ENCODE results near the gene FREY1.

The FREY1 gene

DNA sequence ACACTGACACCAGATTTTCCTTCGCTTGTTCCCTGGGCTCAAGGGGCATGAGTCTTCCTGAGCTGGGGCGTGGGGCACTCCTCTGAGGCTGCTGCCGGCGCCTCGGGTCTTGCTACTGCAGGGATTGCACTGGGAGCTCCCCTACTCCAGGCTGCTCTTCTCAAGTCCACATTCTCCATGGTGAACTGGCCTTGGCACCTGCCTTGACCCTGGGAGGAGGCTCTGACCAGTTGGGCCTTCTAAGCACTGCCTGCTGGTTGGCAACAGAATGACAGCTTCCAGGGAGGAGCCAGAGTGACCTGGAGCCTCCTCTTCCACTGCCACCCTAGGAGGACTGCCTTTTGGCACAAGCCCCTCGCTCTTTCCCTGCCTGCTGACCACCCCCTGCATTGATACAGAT is 9.5 kb downstream of the FREY1 start:
- Histone ChIP-seq H4K8ac (ENCODE audit: low read depth, low read length) (no peak overlapping the region), H4K91ac (ENCODE audit: low read depth, low read length) (no peak overlapping the region), H4K12ac (ENCODE audit: low read depth, low read length) (no peak overlapping the region), H3K27ac (ENCODE audit: low read depth, low read length) (no peak overlapping the region), H3K36me3 (ENCODE audit: control insufficient read depth in 1 of 2, insufficient read depth in 2 of 2, low read length in 2 of 2) (no peaks in the 10 kb centered on the region), H2AFZ (ENCODE audit: insufficient read depth, low read length, poor library complexity) (no peak overlapping the region), H3K9ac (ENCODE audit: low read length) (no peak overlapping the region), H3K18ac (ENCODE audit: low read length) (no peak overlapping the region), H3K4me2 (ENCODE audit: low read length) (no peak overlapping the region), H2BK120ac (ENCODE audit: insufficient read depth, low read length, poor library complexity) (no peak overlapping the region), H3K79me1 (ENCODE audit: low read length) (peaks cover 2% of the 10 kb centered on the region), H3K14ac (ENCODE audit: low read length) (no peak overlapping the region), H2BK5ac (ENCODE audit: low read depth, low read length, poor library complexity) (no peak overlapping the region), H3K79me2 (ENCODE audit: control insufficient read depth, insufficient read depth, low read length, poor library complexity) (peaks cover 1% of the 10 kb centered on the region), H3K27me3 (ENCODE audit: insufficient read depth, low read length) (peaks cover 7% of the 10 kb centered on the region), H3K4me1 (ENCODE audit: control insufficient read depth in 1 of 2, insufficient read depth in 2 of 2, low read length in 2 of 2) (peaks cover 6 to 8% of the 10 kb centered on the region in 2 experiments), H3K23ac (ENCODE audit: low read length) (no peak overlapping the region), H2BK12ac (ENCODE audit: low read length) (no peak overlapping the region), H3K9me3 (ENCODE audit: insufficient read depth, low read depth, low read length) (peaks cover 2% of the 10 kb centered on the region), H3K4ac (ENCODE audit: low read depth, low read length) (no peak overlapping the region), H2AK5ac (ENCODE audit: low read length) (no peak overlapping the region), H3K4me3 (ENCODE audit: low read depth, low read length) (no peak overlapping the region)
- no CpG with 5 or more reads among the region's 6 CpGs for WGBS (ENCODE audit: extremely low coverage, insufficient coverage, insufficient read length)
- DNase-seq, result no peak

DNA sequence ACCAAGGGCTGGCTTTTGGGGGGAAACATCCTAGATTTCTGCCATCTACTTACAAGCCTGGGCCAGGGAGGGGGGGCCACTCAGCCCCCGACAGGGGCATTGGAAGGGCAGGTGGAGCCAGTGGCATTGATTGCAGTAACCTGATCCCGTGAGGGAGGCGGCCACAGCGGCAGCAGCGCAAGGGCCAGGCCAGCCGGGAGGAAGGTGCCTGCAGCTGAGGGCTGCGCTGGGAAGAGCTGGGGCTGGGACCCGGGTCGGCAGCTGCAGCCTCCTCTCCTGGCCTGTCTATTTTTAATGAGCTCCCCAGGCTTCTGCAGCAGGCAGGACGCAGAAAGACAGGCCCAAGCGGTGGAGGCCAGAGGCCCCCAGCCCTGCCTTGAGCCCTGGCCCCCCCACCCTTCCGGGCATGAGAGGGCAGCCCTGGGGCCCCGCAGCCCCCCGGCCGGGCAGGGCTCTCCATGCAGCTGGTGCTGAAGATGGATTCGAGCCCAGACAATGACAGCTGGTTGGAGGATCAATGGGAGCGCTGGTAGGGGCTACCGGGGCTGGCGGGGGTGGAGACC is 10.6 kb downstream of the FREY1 start:
- peaks cover 2% of the 10 kb centered on the region for H3K79me1 ChIP-seq (ENCODE audit: low read length)
- H3K27ac ChIP-seq (ENCODE audit: low read depth, low read length), result no peak overlapping the region
- no peak overlapping the region for H3K18ac ChIP-seq (ENCODE audit: low read length)
- no peak overlapping the region for H2BK12ac ChIP-seq (ENCODE audit: low read length)
- DNase-seq, result no peak
- peaks cover 2% of the 10 kb centered on the region for H3K9me3 ChIP-seq (ENCODE audit: insufficient read depth, low read depth, low read length)
- H3K4me2 ChIP-seq (ENCODE audit: low read length), result no peak overlapping the region
- H2AFZ ChIP-seq (ENCODE audit: insufficient read depth, low read length, poor library complexity), result no peak overlapping the region
- H3K4me1 ChIP-seq (ENCODE audit: control insufficient read depth in 1 of 2, insufficient read depth in 2 of 2, low read length in 2 of 2), result peaks cover 6 to 8% of the 10 kb centered on the region in 2 experiments
- no peak overlapping the region for H4K8ac ChIP-seq (ENCODE audit: low read depth, low read length)
- no peak overlapping the region for H4K91ac ChIP-seq (ENCODE audit: low read depth, low read length)
- peaks cover 1% of the 10 kb centered on the region for H3K79me2 ChIP-seq (ENCODE audit: control insufficient read depth, insufficient read depth, low read length, poor library complexity)
- H3K14ac ChIP-seq (ENCODE audit: low read length), result no peak overlapping the region
- no peak overlapping the region for H2AK5ac ChIP-seq (ENCODE audit: low read length)
- H3K4ac ChIP-seq (ENCODE audit: low read depth, low read length), result no peak overlapping the region
- WGBS (ENCODE audit: extremely low coverage, insufficient coverage, insufficient read length), result no CpG with 5 or more reads among the region's 19 CpGs
- no peak overlapping the region for H2BK5ac ChIP-seq (ENCODE audit: low read depth, low read length, poor library complexity)
- no peak overlapping the region for H3K4me3 ChIP-seq (ENCODE audit: low read depth, low read length)
- peaks cover 7% of the 10 kb centered on the region for H3K27me3 ChIP-seq (ENCODE audit: insufficient read depth, low read length)
- no peaks in the 10 kb centered on the region for H3K36me3 ChIP-seq (ENCODE audit: control insufficient read depth in 1 of 2, insufficient read depth in 2 of 2, low read length in 2 of 2)
- H4K12ac ChIP-seq (ENCODE audit: low read depth, low read length), result no peak overlapping the region
- H2BK120ac ChIP-seq (ENCODE audit: insufficient read depth, low read length, poor library complexity), result no peak overlapping the region
- no peak overlapping the region for H3K23ac ChIP-seq (ENCODE audit: low read length)
- H3K9ac ChIP-seq (ENCODE audit: low read length), result no peak overlapping the region

GRCh38 chr11:45895553-45896259 is 11.4 kb downstream of the FREY1 start:
- Histone ChIP-seq H4K8ac (ENCODE audit: low read depth, low read length) (no peak overlapping the region), H4K91ac (ENCODE audit: low read depth, low read length) (no peak overlapping the region), H3K4me1 (ENCODE audit: control insufficient read depth in 1 of 2, insufficient read depth in 2 of 2, low read length in 2 of 2) (peaks cover 6 to 8% of the 10 kb centered on the region in 2 experiments), H2AK5ac (ENCODE audit: low read length) (no peak overlapping the region), H3K9ac (ENCODE audit: low read length) (no peak overlapping the region), H3K36me3 (ENCODE audit: control insufficient read depth in 1 of 2, insufficient read depth in 2 of 2, low read length in 2 of 2) (no peaks in the 10 kb centered on the region), H3K79me2 (ENCODE audit: control insufficient read depth, insufficient read depth, low read length, poor library complexity) (peaks cover 1% of the 10 kb centered on the region), H3K79me1 (ENCODE audit: low read length) (peaks cover 2% of the 10 kb centered on the region), H3K9me3 (ENCODE audit: insufficient read depth, low read depth, low read length) (peaks cover 4% of the 10 kb centered on the region), H3K23ac (ENCODE audit: low read length) (no peak overlapping the region), H2BK12ac (ENCODE audit: low read length) (no peak overlapping the region), H3K4ac (ENCODE audit: low read depth, low read length) (no peak overlapping the region), H2AFZ (ENCODE audit: insufficient read depth, low read length, poor library complexity) (no peak overlapping the region), H4K12ac (ENCODE audit: low read depth, low read length) (no peak overlapping the region), H3K4me3 (ENCODE audit: low read depth, low read length) (no peak overlapping the region), H3K27ac (ENCODE audit: low read depth, low read length) (no peak overlapping the region), H3K27me3 (ENCODE audit: insufficient read depth, low read length) (peaks cover 5% of the 10 kb centered on the region), H3K4me2 (ENCODE audit: low read length) (no peak overlapping the region), H2BK120ac (ENCODE audit: insufficient read depth, low read length, poor library complexity) (no peak overlapping the region), H3K14ac (ENCODE audit: low read length) (no peak overlapping the region), H2BK5ac (ENCODE audit: low read depth, low read length, poor library complexity) (no peak overlapping the region), H3K18ac (ENCODE audit: low read length) (no peak overlapping the region)
- WGBS (ENCODE audit: extremely low coverage, insufficient coverage, insufficient read length), result no CpG with 5 or more reads among the region's 8 CpGs
- no peak for DNase-seq

DNA sequence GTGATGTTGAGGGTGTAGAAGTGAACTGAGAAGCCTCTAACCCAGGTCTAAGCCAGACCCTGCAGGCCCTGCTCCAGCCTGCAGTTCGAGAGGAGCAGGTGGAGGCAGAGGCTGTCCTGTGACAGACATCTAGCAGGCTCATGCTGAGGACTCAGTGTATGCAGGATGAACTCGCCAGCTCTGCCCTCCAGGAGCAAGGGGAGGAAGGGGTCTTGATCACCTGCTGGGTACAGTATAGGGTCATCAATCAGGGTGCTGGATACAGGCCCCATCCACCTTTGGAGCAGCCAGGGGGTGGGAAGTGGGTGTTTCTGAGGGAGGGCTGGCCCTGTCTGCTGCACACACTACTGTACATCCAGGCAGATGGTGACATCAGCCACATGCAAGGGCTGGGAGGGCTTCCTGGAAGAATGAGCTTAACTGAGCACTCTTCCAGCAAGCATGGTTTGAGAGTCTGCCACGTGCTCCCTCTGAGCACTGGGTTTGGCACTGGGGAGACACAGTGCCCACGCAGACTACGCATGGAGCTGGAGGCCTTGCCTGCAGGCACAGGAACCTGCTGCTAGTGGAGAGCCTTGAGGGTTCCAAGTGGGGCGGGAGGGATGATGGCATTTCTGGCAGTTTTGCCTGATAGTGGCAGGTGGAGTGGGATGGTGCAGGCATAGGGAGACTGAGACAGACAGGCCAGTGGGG is 12.4 kb downstream of the FREY1 start:
- H3K4ac ChIP-seq (ENCODE audit: low read depth, low read length), result no peak overlapping the region
- no peak overlapping the region for H4K8ac ChIP-seq (ENCODE audit: low read depth, low read length)
- H3K4me1 ChIP-seq (ENCODE audit: control insufficient read depth in 1 of 2, insufficient read depth in 2 of 2, low read length in 2 of 2), result peaks cover 5 to 6% of the 10 kb centered on the region in 2 experiments
- DNase-seq, result no peak
- H3K27me3 ChIP-seq (ENCODE audit: insufficient read depth, low read length), result no peaks in the 10 kb centered on the region
- H3K79me2 ChIP-seq (ENCODE audit: control insufficient read depth, insufficient read depth, low read length, poor library complexity), result peaks cover under 1% of the 10 kb centered on the region
- no peaks in the 10 kb centered on the region for H3K36me3 ChIP-seq (ENCODE audit: control insufficient read depth in 1 of 2, insufficient read depth in 2 of 2, low read length in 2 of 2)
- no peak overlapping the region for H3K18ac ChIP-seq (ENCODE audit: low read length)
- H3K4me3 ChIP-seq (ENCODE audit: low read depth, low read length), result no peak overlapping the region
- H3K4me2 ChIP-seq (ENCODE audit: low read length), result no peak overlapping the region
- H2BK120ac ChIP-seq (ENCODE audit: insufficient read depth, low read length, poor library complexity), result no peak overlapping the region
- H4K91ac ChIP-seq (ENCODE audit: low read depth, low read length), result no peak overlapping the region
- no peak overlapping the region for H3K23ac ChIP-seq (ENCODE audit: low read length)
- H3K9me3 ChIP-seq (ENCODE audit: insufficient read depth, low read depth, low read length), result peaks cover 4% of the 10 kb centered on the region
- no peak overlapping the region for H3K14ac ChIP-seq (ENCODE audit: low read length)
- no peak overlapping the region for H2BK12ac ChIP-seq (ENCODE audit: low read length)
- no peak overlapping the region for H2BK5ac ChIP-seq (ENCODE audit: low read depth, low read length, poor library complexity)
- no peak overlapping the region for H2AK5ac ChIP-seq (ENCODE audit: low read length)
- no peak overlapping the region for H3K9ac ChIP-seq (ENCODE audit: low read length)
- H3K27ac ChIP-seq (ENCODE audit: low read depth, low read length), result no peak overlapping the region
- H4K12ac ChIP-seq (ENCODE audit: low read depth, low read length), result no peak overlapping the region
- H3K79me1 ChIP-seq (ENCODE audit: low read length), result peaks cover under 1% of the 10 kb centered on the region
- H2AFZ ChIP-seq (ENCODE audit: insufficient read depth, low read length, poor library complexity), result no peak overlapping the region
- no CpG with 5 or more reads among the region's 6 CpGs for WGBS (ENCODE audit: extremely low coverage, insufficient coverage, insufficient read length)
